Activated CD4-positive, alpha-beta T cell treated with anti-CD3 and anti-CD28 coated beads, Interleukin-2, amount 50 U/mL, for 24 hours (primary cell): ENCODE measurements around the gene ALDH1A1.
"Not testable (repeated sequence)": the region's sequence is repeated elsewhere in the genome, so short reads cannot be mapped to it uniquely, and the experiment has no call there.

Experiments
- DNase-seq, 2 donors: peaks; one replicate each; pipeline ENCODE4 v3.0.0-alpha.2; 2020; ENCODE audit warnings: low read depth in 1 of 2, low spot score in 1 of 2

The ALDH1A1 gene

GRCh38 chr9:72943844-72944462 is 8.9 kb downstream of the ALDH1A1 start:
- no peak for DNase-seq

GRCh38 chr9:72942451-72942850 is 10.4 kb downstream of the ALDH1A1 start:
- DNase-seq = no peak

- not testable (repeated sequence) for DNase-seq
Observed at GRCh38 chr9:72939581-72939980, 13.3 kb downstream of the ALDH1A1 start.

GRCh38 chr9:72937545-72937944 is 15.3 kb downstream of the ALDH1A1 start:
- DNase-seq = no peak

- DNase-seq = no peak
Observed at GRCh38 chr9:72936679-72937078, 16.2 kb downstream of the ALDH1A1 start.

GRCh38 chr9:72936266-72936665 is 16.6 kb downstream of the ALDH1A1 start:
- DNase-seq = no peak

GRCh38 chr9:72935595-72935994 is 17.3 kb downstream of the ALDH1A1 start:
- no peak for DNase-seq

GRCh38 chr9:72933730-72934665 is 18.9 kb downstream of the ALDH1A1 start:
- DNase-seq = no peak

GRCh38 chr9:72932619-72933018 is 20.2 kb downstream of the ALDH1A1 start:
- no peak for DNase-seq

- no peak for DNase-seq
Observed at GRCh38 chr9:72931897-72932296, 21.0 kb downstream of the ALDH1A1 start.

- no peak for DNase-seq
Observed at GRCh38 chr9:72931437-72931836, 21.4 kb downstream of the ALDH1A1 start.

- no peak for DNase-seq
Observed at GRCh38 chr9:72930828-72931227, 22.0 kb downstream of the ALDH1A1 start.

- DNase-seq = no peak
Observed at GRCh38 chr9:72929542-72929941, 23.3 kb downstream of the ALDH1A1 start.

- no peak for DNase-seq
Observed at GRCh38 chr9:72928042-72928507, 24.8 kb downstream of the ALDH1A1 start.

- DNase-seq = no peak
Observed at GRCh38 chr9:72926506-72926905, 26.3 kb downstream of the ALDH1A1 start.

- DNase-seq = no peak
Observed at GRCh38 chr9:72925891-72926290, 27.0 kb downstream of the ALDH1A1 start.

- no peak for DNase-seq
Observed at GRCh38 chr9:72925126-72925789, 27.6 kb downstream of the ALDH1A1 start.

- no peak for DNase-seq
Observed at GRCh38 chr9:72924154-72924790, 28.6 kb downstream of the ALDH1A1 start.

GRCh38 chr9:72923077-72923476 is 29.8 kb downstream of the ALDH1A1 start:
- DNase-seq = no peak

- no peak for DNase-seq
Observed at GRCh38 chr9:72921888-72922654, 30.8 kb downstream of the ALDH1A1 start.
